H1 (cell line): ENCODE measurements around the gene GAS7. TPM values are rescaled to one million over a fixed set of nuclear protein-coding genes. Genes with fewer than 3 reads are reported as not detected.

Source experiments
- CTCF ChIA-PET: fragments of 300-600 bp; sonication (Branson Sonifier 250); formaldehyde crosslinking; loops from one replicate; lab custom pipeline; 2021; ENCODE audit not compliant: partially characterized antibody; lab: Charles Lee
- POLR2A ChIA-PET: fragments of 300-600 bp; sonication (Branson Sonifier 250); formaldehyde crosslinking; loops from one replicate; lab custom pipeline; 2021; ENCODE audit warnings: inconsistent platforms; ENCODE audit not compliant: partially characterized antibody; lab: Charles Lee
- DNase-seq, 2 experiments: peaks; one replicate each; pipeline versions ENCODE4 v3.0.0 to v3.0.0-alpha.2; 2010 to 2022; ENCODE audit warnings: low spot score in 2 of 2, low read depth in 1 of 2, mixed read lengths in 1 of 2
- FAIRE-seq: peaks from 2 replicates; lab custom pipeline; 2011; peaks lifted over from hg19 to GRCh38; lab: Jason Lieb, UNC
- H2AFZ ChIP-seq: 2 replicates; pipeline ENCODE4 v1.8.1; 2012; ENCODE audit warnings: low read length, inconsistent platforms
- H2AK5ac ChIP-seq: 2 replicates; pipeline ENCODE4 v1.6.1; 2013; ENCODE audit warnings: low read depth, low read length
- H2BK120ac ChIP-seq: replicated peaks from 2 replicates; pipeline ENCODE3; 2013; ENCODE audit warnings: low read depth, low read length, inconsistent platforms
- H2BK12ac ChIP-seq: 2 replicates; pipeline ENCODE4 v1.6.1; 2013; ENCODE audit warnings: low read depth, low read length
- H2BK15ac ChIP-seq: 2 replicates; pipeline ENCODE4 v1.6.1; 2013; ENCODE audit warnings: low read length
- H2BK20ac ChIP-seq: 2 replicates; pipeline ENCODE4 v1.6.1; 2013; ENCODE audit warnings: low read length
- H2BK5ac ChIP-seq: 2 replicates; pipeline ENCODE4 v1.6.1; 2013; ENCODE audit warnings: low read depth, low read length
- H3K14ac ChIP-seq: 2 replicates; pipeline ENCODE4 v1.6.1; 2013; ENCODE audit warnings: inconsistent platforms; ENCODE audit not compliant: insufficient read length
- H3K18ac ChIP-seq: 2 replicates; pipeline ENCODE4 v1.6.1; 2013; ENCODE audit warnings: low read length; ENCODE audit errors: extremely low read depth
- H3K23ac ChIP-seq: 2 replicates; pipeline ENCODE4 v1.6.1; 2013; ENCODE audit warnings: inconsistent platforms; ENCODE audit not compliant: insufficient read length
- H3K23me2 ChIP-seq: 2 replicates; pipeline ENCODE4 v1.6.1; 2013; ENCODE audit warnings: low read depth, low read length
- H3K27ac ChIP-seq: 2 replicates; pipeline ENCODE4 v1.6.1; 2011; ENCODE audit warnings: low read depth, low read length, inconsistent platforms
- H3K27me3 ChIP-seq, 4 experiments: replicated peaks in 1 of 4; 1 replicate in 1 of 4; 2 replicates in 3 of 4; pipeline versions ENCODE4 v1.6.1 to v1.8.1; 2011 to 2013; ENCODE audit warnings: low read length in 3 of 4, mild to moderate bottlenecking in 3 of 4, inconsistent platforms in 2 of 4, mixed read lengths in 2 of 4, moderate library complexity in 1 of 4; ENCODE audit not compliant: control insufficient read depth in 3 of 4, insufficient read depth in 3 of 4; ENCODE audit errors: extremely low read depth in 1 of 4
- H3K36me3 ChIP-seq, 4 experiments: 2 replicates each; pipeline versions ENCODE4 v1.6.1 to v1.8.1; 2011 to 2013; ENCODE audit warnings: mild to moderate bottlenecking in 4 of 4, low read length in 3 of 4, moderate library complexity in 2 of 4, control low read depth in 1 of 4, inconsistent platforms in 1 of 4; ENCODE audit not compliant: insufficient read depth in 4 of 4, control insufficient read depth in 2 of 4
- H3K4ac ChIP-seq: replicated peaks from 2 replicates; pipeline ENCODE3; 2013; ENCODE audit warnings: low read length, low read depth, mixed read lengths, inconsistent platforms; ENCODE audit not compliant: insufficient read length
- H3K4me1 ChIP-seq, 4 experiments: replicated peaks in 1 of 4; 1 replicate in 1 of 4; 2 replicates in 3 of 4; pipeline versions ENCODE4 v1.6.1 to v1.8.1; 2011 to 2013; ENCODE audit warnings: low read length in 3 of 4, inconsistent platforms in 2 of 4, mixed read lengths in 1 of 4; ENCODE audit not compliant: insufficient read depth in 4 of 4, control insufficient read depth in 3 of 4
- H3K4me2 ChIP-seq, 2 experiments: 2 replicates each; pipeline versions ENCODE4 v1.6.1 to v1.8.1; 2011 to 2013; ENCODE audit warnings: low read depth in 2 of 2, low read length in 2 of 2, control low read depth in 1 of 2, inconsistent platforms in 1 of 2, mild to moderate bottlenecking in 1 of 2; ENCODE audit not compliant: insufficient read depth in 1 of 2
- H3K4me3 ChIP-seq, 4 experiments: fragments of 200-600, 300-600 bp in 1 of 4; sonication (generic), shearing (Covaris generic), sonication (Bioruptor Twin) in 1 of 4; 2 replicates each; pipeline versions ENCODE4 v1.5.1 to v1.8.1; 2011 to 2016; ENCODE audit warnings: low read length in 4 of 4, low read depth in 3 of 4, control low read depth in 2 of 4, inconsistent platforms in 2 of 4, mild to moderate bottlenecking in 2 of 4, mixed read lengths in 1 of 4, moderate library complexity in 1 of 4; ENCODE audit not compliant: insufficient read depth in 2 of 4; ENCODE audit errors: extremely low read depth in 1 of 4
- H3K56ac ChIP-seq: replicated peaks from 2 replicates; pipeline ENCODE3; 2013; ENCODE audit warnings: low read depth, mild to moderate bottlenecking, mixed read lengths, low read length, inconsistent platforms; ENCODE audit not compliant: insufficient read length
- H3K79me1 ChIP-seq: 2 replicates; pipeline ENCODE4 v1.6.1; 2013; ENCODE audit warnings: low read depth, low read length, control low read depth
- H3K79me2 ChIP-seq, 2 experiments: 2 replicates each; pipeline versions ENCODE4 v1.6.1 to v1.8.1; 2012 to 2013; ENCODE audit warnings: low read length in 2 of 2, mild to moderate bottlenecking in 2 of 2, inconsistent platforms in 1 of 2; ENCODE audit not compliant: insufficient read depth in 2 of 2, control insufficient read depth in 1 of 2
- H3K9ac ChIP-seq, 4 experiments: replicated peaks in 1 of 4; 1 replicate in 1 of 4; 2 replicates in 3 of 4; pipeline versions ENCODE4 v1.6.1 to v1.8.1; 2011 to 2013; ENCODE audit warnings: low read depth in 3 of 4, low read length in 3 of 4, control low read depth in 2 of 4, mild to moderate bottlenecking in 2 of 4, moderate library complexity in 2 of 4, inconsistent platforms in 1 of 4; ENCODE audit errors: extremely low read depth in 1 of 4
- H3K9me3 ChIP-seq, 2 experiments: 2 replicates each; pipeline versions ENCODE4 v1.6.1 to v1.8.1; 2012 to 2013; ENCODE audit warnings: mild to moderate bottlenecking in 2 of 2, moderate library complexity in 2 of 2, control low read depth in 1 of 2, inconsistent platforms in 1 of 2, low read depth in 1 of 2, low read length in 1 of 2, mixed read lengths in 1 of 2; ENCODE audit not compliant: insufficient read depth in 2 of 2
- H4K20me1 ChIP-seq, 2 experiments: replicated peaks in 1 of 2; 2 replicates each; pipeline versions ENCODE3 to v1.8.1; 2011 to 2013; ENCODE audit warnings: inconsistent platforms in 2 of 2, low read length in 2 of 2, mild to moderate bottlenecking in 1 of 2; ENCODE audit not compliant: insufficient read depth in 2 of 2, control insufficient read depth in 1 of 2
- H4K5ac ChIP-seq: 2 replicates; pipeline ENCODE4 v1.6.1; 2013; ENCODE audit warnings: low read length, low read depth, mixed read lengths, inconsistent platforms; ENCODE audit not compliant: insufficient read length
- H4K8ac ChIP-seq: 2 replicates; pipeline ENCODE4 v1.8.0; 2013; ENCODE audit warnings: mild to moderate bottlenecking, moderate library complexity, low read length, inconsistent platforms; ENCODE audit not compliant: insufficient read depth; ENCODE audit errors: extremely low read depth
- H4K91ac ChIP-seq: replicated peaks from 2 replicates; pipeline ENCODE3; 2013; ENCODE audit warnings: low read length, mixed read lengths, inconsistent platforms; ENCODE audit not compliant: insufficient read length
- HDAC2 ChIP-seq, 2 experiments: fragments of 300-600 bp in 1 of 2; sonication (generic) in 1 of 2; IDR thresholded peaks; 2 replicates each; pipeline ENCODE4 v1.6.1; 2011 to 2012; ENCODE audit warnings: low read depth in 2 of 2, low read length in 2 of 2, mild to moderate bottlenecking in 2 of 2, moderate library complexity in 2 of 2, borderline replicate concordance in 1 of 2, inconsistent platforms in 1 of 2
- HDAC6 ChIP-seq: IDR thresholded peaks from one replicate; pipeline ENCODE4 v1.7.1; 2012; ENCODE audit warnings: low read depth, mild to moderate bottlenecking, inconsistent platforms, low read length, moderate library complexity
- KDM4A ChIP-seq: IDR thresholded peaks from one replicate; pipeline ENCODE4 v1.7.1; 2012; ENCODE audit warnings: low read depth, mild to moderate bottlenecking, moderate library complexity, low read length, inconsistent platforms; ENCODE audit not compliant: severe bottlenecking
- SAP30 ChIP-seq: fragments of 300-600 bp; sonication (generic); IDR thresholded peaks from 2 replicates; pipeline ENCODE4 v1.7.1; 2012; ENCODE audit warnings: low read length, moderate library complexity, mild to moderate bottlenecking, inconsistent platforms; ENCODE audit not compliant: insufficient read depth, insufficient replicate concordance
- SP4 ChIP-seq: IDR thresholded peaks from 2 replicates; pipeline ENCODE4 v1.6.1; 2012; ENCODE audit warnings: low read length, inconsistent platforms
- WGBS, 2 experiments: shearing (Covaris generic) in 1 of 2; methylation state at CpG; one replicate each; pipeline versions ENCODE4 v1.1.6 to v1.1.7; 2013 to 2015; ENCODE audit warnings: low lambda C conversion rate in 2 of 2, mixed read lengths in 2 of 2, inconsistent platforms in 1 of 2, low coverage in 1 of 2, missing lambda C conversion rate in 1 of 2; ENCODE audit not compliant: insufficient replicate concordance in 2 of 2, insufficient coverage in 1 of 2, insufficient read length in 1 of 2; ENCODE audit errors: extremely low coverage in 1 of 2, missing lambda C conversion rate in 1 of 2; 5-methylcytosine and 5-hydroxymethylcytosine counted together
- polyA plus RNA-seq, 7 experiments: library from polyadenylated mRNA; depleted of rRNA in 3 of 7; stranded (reverse) in 5 of 7; unstranded in 2 of 7; fragments of >200 nt in 5 of 7; fragments of 200-250 nt in 2 of 7; gene quantifications; 1 replicate in 5 of 7; 2 replicates in 1 of 7; 4 replicates in 1 of 7; pipeline versions ENCODE4 v1.2.1 to v1.2.3, GENCODE V29; 2011 to 2013; ENCODE audit warnings: missing spikeins in 2 of 7, mixed read lengths in 2 of 7
- total RNA-seq: library from RNA; stranded (reverse); fragmentation: NEBNext Ultra II Directional; extraction: Animal tissue kit (Norgen Biotek cat#: 25700); gene quantifications from 2 replicates; pipeline ENCODE4 v1.2.1, GENCODE V29; 2021

Gene GAS7
- total and polyA plus RNA-seq, 2 of the 8 experiments (the other 6 are each of a cell fraction or from before 2014, with no cell fraction given) = 5.0 to 14.5 TPM

- WGBS, 2 experiments = 86% methylated on average over 2 of the region's 2 CpGs; no CpG with 5 or more reads in 1 of the 2 experiments
- H2BK15ac ChIP-seq = no peak overlapping the region
- no peak overlapping the region for H3K4me2 ChIP-seq
- H4K91ac ChIP-seq = no peak overlapping the region
- no peak overlapping the region for H2AFZ ChIP-seq
- H3K9ac ChIP-seq = no peak overlapping the region
- H4K8ac ChIP-seq = no peak overlapping the region
- H3K4me1 ChIP-seq = peaks cover 0 to 5% (median 2%) of the 10 kb centered on the region in 4 experiments; a peak in 3 of 7 replicates
- ChIA-PET CTCF (interaction anchor here (2.9 kb wide), 1 partner anchor 26 kb away, joined by 12 read pairs; no protein-coding TSS in a partner anchor), POLR2A (no interaction called here)
- H3K4ac ChIP-seq = no peak overlapping the region
- no peaks in the 10 kb centered on the region for H3K23me2 ChIP-seq
- no peaks in the 10 kb centered on the region for H4K20me1 ChIP-seq
- DNase-seq (no peak), FAIRE-seq (no peak)
- no peak overlapping the region for H4K5ac ChIP-seq
- no peak overlapping the region for H3K18ac ChIP-seq
- H2BK120ac ChIP-seq = no peak overlapping the region
- H3K27me3 ChIP-seq = no peaks in the 10 kb centered on the region
- H2BK20ac ChIP-seq = no peak overlapping the region
- no peaks in the 10 kb centered on the region for H3K79me1 ChIP-seq
- no peaks in the 10 kb centered on the region for H3K9me3 ChIP-seq
- no peak overlapping the region for H2BK12ac ChIP-seq
- H3K27ac ChIP-seq = no peak overlapping the region
- H3K79me2 ChIP-seq = no peaks in the 10 kb centered on the region
- TF ChIP-seq HDAC6 (no peak), HDAC2 (IDR thresholded peaks at IDR 0.05; ENCODE audit: borderline replicate concordance in 1 of 2, low read depth in 2 of 2, low read length in 2 of 2) (no peak), KDM4A (no peak), SP4 (no peak), SAP30 (no peak)
- H3K4me3 ChIP-seq = no peak overlapping the region
- no peak overlapping the region for H3K14ac ChIP-seq
- H2BK5ac ChIP-seq = no peak overlapping the region
- no peaks in the 10 kb centered on the region for H3K36me3 ChIP-seq
- H3K56ac ChIP-seq = no peak overlapping the region
- no peak overlapping the region for H3K23ac ChIP-seq
- H2AK5ac ChIP-seq = no peak overlapping the region
Measured at GRCh38 chr17:9932491-9932890, 265.9 kb downstream of the GAS7 start.
